Measurements from ENCODE around the gene EDIL3. TPM values are rescaled to one million over a fixed set of nuclear protein-coding genes. Genes with fewer than 3 reads are reported as not detected.
"Not testable (repeated sequence)": the region's sequence is repeated elsewhere in the genome, so short reads cannot be mapped to it uniquely, and the experiment has no call there.

The EDIL3 gene
- total and polyA plus RNA-seq, 5 donors from 2014 or later: not detected

- no peak overlapping the region for H3K4me3 Mint-ChIP-seq
- ATAC-seq (ENCODE audit: low read depth in 2 of 2): no peak
These were observed 352.4 kb downstream of the EDIL3 start for GRCh38 chr5:84032324-84032723.

GRCh38 chr5:84028093-84028492, 356.6 kb downstream of the EDIL3 start:
- no peak for DNase-seq
- Mint-ChIP-seq H3K9me3 (peaks cover 0 to 16% (median 5%) of the 10 kb centered on the region in 7 donors), H3K4me1 (no peaks in the 10 kb centered on the region), H3K4me3 (no peak overlapping the region), H3K27ac (peak overlapping the region in 1 of 3 donors; percentile 57), H3K36me3 (no peaks in the 10 kb centered on the region), H3K27me3 (no peaks in the 10 kb centered on the region)
- Histone ChIP-seq H3K36me3 (ENCODE audit: control insufficient read depth, insufficient read depth, low read length) (no peaks in the 10 kb centered on the region), H3K4me1 (ENCODE audit: control insufficient read depth, insufficient read depth, low read length, poor library complexity, severe bottlenecking) (no peaks in the 10 kb centered on the region), H3K27me3 (ENCODE audit: control insufficient read depth, insufficient read depth, low read length) (no peaks in the 10 kb centered on the region), H3K27ac (ENCODE audit: insufficient read depth, low read length, poor library complexity, severe bottlenecking) (no peak overlapping the region), H3K9me3 (ENCODE audit: control insufficient read depth in 2 of 2, low read length in 2 of 2) (peaks cover 0 to 3% of the 10 kb centered on the region in 2 experiments), H3K4me3 (ENCODE audit: low read depth, low read length) (no peak overlapping the region)
- no peak for ATAC-seq (ENCODE audit: low read depth in 2 of 2)

More at GRCh38 chr5:84032324-84032723, 352.4 kb downstream of the EDIL3 start:
- H3K27me3 Mint-ChIP-seq: no peaks in the 10 kb centered on the region
- DNase-seq: no peak
- no peak overlapping the region for H3K27ac Mint-ChIP-seq
- H3K36me3 Mint-ChIP-seq: no peaks in the 10 kb centered on the region
- no peaks in the 10 kb centered on the region for H3K36me3 ChIP-seq (ENCODE audit: control insufficient read depth, insufficient read depth, low read length)
- H3K9me3 ChIP-seq (ENCODE audit: control insufficient read depth in 2 of 2, low read length in 2 of 2): peaks cover 0 to 2% of the 10 kb centered on the region in 2 experiments
- no peaks in the 10 kb centered on the region for H3K4me1 Mint-ChIP-seq
- no peak overlapping the region for H3K27ac ChIP-seq (ENCODE audit: insufficient read depth, low read length, poor library complexity, severe bottlenecking)
- no peaks in the 10 kb centered on the region for H3K4me1 ChIP-seq (ENCODE audit: control insufficient read depth, insufficient read depth, low read length, poor library complexity, severe bottlenecking)
- no peak overlapping the region for H3K4me3 ChIP-seq (ENCODE audit: low read depth, low read length)
- peaks cover 0 to 19% (median 4%) of the 10 kb centered on the region in 7 donors for H3K9me3 Mint-ChIP-seq
- H3K27me3 ChIP-seq (ENCODE audit: control insufficient read depth, insufficient read depth, low read length): no peaks in the 10 kb centered on the region

GRCh38 chr5:84018521-84018920, 366.2 kb downstream of the EDIL3 start:
- not testable (repeated sequence) for H3K27ac ChIP-seq (ENCODE audit: insufficient read depth, low read length, poor library complexity, severe bottlenecking); H3K27me3 ChIP-seq (ENCODE audit: control insufficient read depth, insufficient read depth, low read length); H3K4me3 ChIP-seq (ENCODE audit: low read depth, low read length); H3K4me3 Mint-ChIP-seq; H3K4me1 ChIP-seq (ENCODE audit: control insufficient read depth, insufficient read depth, low read length, poor library complexity, severe bottlenecking); H3K27me3 Mint-ChIP-seq; DNase-seq; H3K27ac Mint-ChIP-seq; H3K9me3 ChIP-seq (ENCODE audit: control insufficient read depth in 2 of 2, low read length in 2 of 2); H3K4me1 Mint-ChIP-seq; H3K36me3 ChIP-seq (ENCODE audit: control insufficient read depth, insufficient read depth, low read length); ATAC-seq (ENCODE audit: low read depth in 2 of 2); H3K36me3 Mint-ChIP-seq; H3K9me3 Mint-ChIP-seq

- ATAC-seq (ENCODE audit: low read depth in 2 of 2) (no peak), DNase-seq (no peak)
- Histone ChIP-seq H3K27ac (ENCODE audit: insufficient read depth, low read length, poor library complexity, severe bottlenecking) (no peak overlapping the region), H3K27me3 (ENCODE audit: control insufficient read depth, insufficient read depth, low read length) (no peaks in the 10 kb centered on the region), H3K9me3 (ENCODE audit: control insufficient read depth in 2 of 2, low read length in 2 of 2) (no peaks in the 10 kb centered on the region), H3K4me1 (ENCODE audit: control insufficient read depth, insufficient read depth, low read length, poor library complexity, severe bottlenecking) (no peaks in the 10 kb centered on the region), H3K36me3 (ENCODE audit: control insufficient read depth, insufficient read depth, low read length) (no peaks in the 10 kb centered on the region), H3K4me3 (ENCODE audit: low read depth, low read length) (no peak overlapping the region)
- Mint-ChIP-seq H3K4me1 (no peaks in the 10 kb centered on the region), H3K36me3 (no peaks in the 10 kb centered on the region), H3K27me3 (no peaks in the 10 kb centered on the region), H3K27ac (no peak overlapping the region), H3K9me3 (peaks cover 0 to 8% (median 4%) of the 10 kb centered on the region in 7 donors), H3K4me3 (no peak overlapping the region)
These were observed 367.0 kb downstream of the EDIL3 start for GRCh38 chr5:84017523-84018172.

- Histone ChIP-seq H3K27me3 (ENCODE audit: control insufficient read depth, insufficient read depth, low read length) (no peaks in the 10 kb centered on the region), H3K36me3 (ENCODE audit: control insufficient read depth, insufficient read depth, low read length) (no peaks in the 10 kb centered on the region), H3K4me3 (ENCODE audit: low read depth, low read length) (no peak overlapping the region), H3K27ac (ENCODE audit: insufficient read depth, low read length, poor library complexity, severe bottlenecking) (no peak overlapping the region), H3K9me3 (ENCODE audit: control insufficient read depth in 2 of 2, low read length in 2 of 2) (no peaks in the 10 kb centered on the region), H3K4me1 (ENCODE audit: control insufficient read depth, insufficient read depth, low read length, poor library complexity, severe bottlenecking) (no peaks in the 10 kb centered on the region)
- Mint-ChIP-seq H3K27me3 (no peaks in the 10 kb centered on the region), H3K4me1 (no peaks in the 10 kb centered on the region), H3K27ac (no peak overlapping the region), H3K4me3 (no peak overlapping the region), H3K36me3 (no peaks in the 10 kb centered on the region), H3K9me3 (peaks cover 0 to 8% (median 4%) of the 10 kb centered on the region in 7 donors)
- ATAC-seq (ENCODE audit: low read depth in 2 of 2) (no peak), DNase-seq (no peak)
These were observed 368.6 kb downstream of the EDIL3 start for GRCh38 chr5:84016085-84016484.

- no peaks in the 10 kb centered on the region for H3K36me3 ChIP-seq (ENCODE audit: control insufficient read depth, insufficient read depth, low read length)
- no peak overlapping the region for H3K27ac Mint-ChIP-seq
- peaks cover 0 to 8% (median 4%) of the 10 kb centered on the region in 7 donors for H3K9me3 Mint-ChIP-seq
- H3K9me3 ChIP-seq (ENCODE audit: control insufficient read depth in 2 of 2, low read length in 2 of 2): no peaks in the 10 kb centered on the region
- ATAC-seq (ENCODE audit: low read depth in 2 of 2) (no peak), DNase-seq (no peak)
- no peaks in the 10 kb centered on the region for H3K4me1 Mint-ChIP-seq
- H3K4me3 Mint-ChIP-seq: no peak overlapping the region
- no peaks in the 10 kb centered on the region for H3K36me3 Mint-ChIP-seq
- H3K27me3 ChIP-seq (ENCODE audit: control insufficient read depth, insufficient read depth, low read length): no peaks in the 10 kb centered on the region
- no peak overlapping the region for H3K27ac ChIP-seq (ENCODE audit: insufficient read depth, low read length, poor library complexity, severe bottlenecking)
- H3K27me3 Mint-ChIP-seq: no peaks in the 10 kb centered on the region
- H3K4me3 ChIP-seq (ENCODE audit: low read depth, low read length): no peak overlapping the region
- no peaks in the 10 kb centered on the region for H3K4me1 ChIP-seq (ENCODE audit: control insufficient read depth, insufficient read depth, low read length, poor library complexity, severe bottlenecking)
These were observed 369.7 kb downstream of the EDIL3 start for GRCh38 chr5:84014966-84015365.

GRCh38 chr5:83993803-83994202, 390.9 kb downstream of the EDIL3 start:
- no peaks in the 10 kb centered on the region for H3K4me1 ChIP-seq (ENCODE audit: control insufficient read depth, insufficient read depth, low read length, poor library complexity, severe bottlenecking)
- H3K9me3 ChIP-seq (ENCODE audit: control insufficient read depth in 2 of 2, low read length in 2 of 2): peaks cover 0 to 8% of the 10 kb centered on the region in 2 experiments
- H3K36me3 ChIP-seq (ENCODE audit: control insufficient read depth, insufficient read depth, low read length): no peaks in the 10 kb centered on the region
- ATAC-seq (ENCODE audit: low read depth in 2 of 2) (no peak), DNase-seq (no peak)
- H3K27ac ChIP-seq (ENCODE audit: insufficient read depth, low read length, poor library complexity, severe bottlenecking): no peak overlapping the region
- H3K4me3 Mint-ChIP-seq: no peak overlapping the region
- H3K36me3 Mint-ChIP-seq: no peaks in the 10 kb centered on the region
- no peak overlapping the region for H3K4me3 ChIP-seq (ENCODE audit: low read depth, low read length)
- peaks cover 0 to 18% (median 8%) of the 10 kb centered on the region in 7 donors for H3K9me3 Mint-ChIP-seq
- no peaks in the 10 kb centered on the region for H3K27me3 ChIP-seq (ENCODE audit: control insufficient read depth, insufficient read depth, low read length)
- peaks cover 4% of the 10 kb centered on the region for H3K27me3 Mint-ChIP-seq
- H3K27ac Mint-ChIP-seq: no peak overlapping the region
- H3K4me1 Mint-ChIP-seq: no peaks in the 10 kb centered on the region

- H3K4me1 Mint-ChIP-seq: no peaks in the 10 kb centered on the region
- H3K4me3 ChIP-seq (ENCODE audit: low read depth, low read length): no peak overlapping the region
These were observed 393.0 kb downstream of the EDIL3 start for GRCh38 chr5:83991566-83992224.

More at GRCh38 chr5:83991566-83992224, 393.0 kb downstream of the EDIL3 start:
- no peaks in the 10 kb centered on the region for H3K36me3 Mint-ChIP-seq
- H3K27ac Mint-ChIP-seq: no peak overlapping the region
- ATAC-seq (ENCODE audit: low read depth in 2 of 2) (no peak), DNase-seq (no peak)
- Histone ChIP-seq H3K27ac (ENCODE audit: insufficient read depth, low read length, poor library complexity, severe bottlenecking) (no peak overlapping the region), H3K27me3 (ENCODE audit: control insufficient read depth, insufficient read depth, low read length) (no peaks in the 10 kb centered on the region), H3K4me1 (ENCODE audit: control insufficient read depth, insufficient read depth, low read length, poor library complexity, severe bottlenecking) (no peaks in the 10 kb centered on the region), H3K9me3 (ENCODE audit: control insufficient read depth in 2 of 2, low read length in 2 of 2) (no peaks in the 10 kb centered on the region), H3K36me3 (ENCODE audit: control insufficient read depth, insufficient read depth, low read length) (no peaks in the 10 kb centered on the region)
- H3K4me3 Mint-ChIP-seq: no peak overlapping the region
- peaks cover 0 to 17% (median 3%) of the 10 kb centered on the region in 7 donors for H3K9me3 Mint-ChIP-seq
- peaks cover 4% of the 10 kb centered on the region for H3K27me3 Mint-ChIP-seq

Data from CD4-positive, CD25-positive, alpha-beta regulatory T cell (primary cell).